ENCODE data around the gene TMCO1.

- TF ChIP-seq EZH2 (IDR thresholded peaks at IDR 0.05; ENCODE audit: borderline replicate concordance) (no peak), CTCF (IDR thresholded peaks at IDR 0.05; ENCODE audit: poor library complexity) (peak; percentile 15), EZH2phosphoT487 (IDR thresholded peaks at IDR 0.05; ENCODE audit: low read depth, severe bottlenecking, unreplicated experiment) (no peak)
Measured at GRCh38 chr1:165768513-165769394, at the start of gene TMCO1.

Measured in hepatocyte (in vitro differentiated cells).